Daoy (cell line): ENCODE measurements around the gene KRT77. TPM values are rescaled to one million over a fixed set of nuclear protein-coding genes. Genes with fewer than 3 reads are reported as not detected.
A peak's percentile ranks its signal among the peaks of the same experiment; 100 is the strongest.
"Not testable (repeated sequence)": the region's sequence is repeated elsewhere in the genome, so short reads cannot be mapped to it uniquely, and the experiment has no call there.

ENCODE experiments used
- DNase-seq: peaks from one replicate; pipeline ENCODE4 v3.0.0-alpha.2; 2015; ENCODE audit warnings: low read depth
- total RNA-seq: library from RNA; depleted of rRNA; stranded (reverse); fragments of >200 nt; shearing (Covaris generic); gene quantifications from 2 replicates; pipeline ENCODE4 v1.2.3, GENCODE V29; 2014

KRT77 gene
- total RNA-seq, 1 experiment from 2014 or later: not detected

- no peak for DNase-seq
Observed at GRCh38 chr12:52676163-52676562, 27.2 kb downstream of the KRT77 start.

GRCh38 chr12:52675301-52675701 is 28.0 kb downstream of the KRT77 start:
- DNase-seq: no peak

- no peak for DNase-seq
Observed at GRCh38 chr12:52674433-52674775, 28.9 kb downstream of the KRT77 start.

- DNase-seq: no peak
Observed at GRCh38 chr12:52673713-52674432, 29.5 kb downstream of the KRT77 start.

GRCh38 chr12:52673217-52673616 is 30.1 kb downstream of the KRT77 start:
- DNase-seq: no peak

- DNase-seq: peak; percentile 33
Observed at GRCh38 chr12:52672321-52672933, 30.9 kb downstream of the KRT77 start.

- no peak for DNase-seq
Observed at GRCh38 chr12:52670961-52671360, 32.4 kb downstream of the KRT77 start.

- DNase-seq: no peak
Observed at GRCh38 chr12:52670506-52670905, 32.8 kb downstream of the KRT77 start.

- DNase-seq: not testable (repeated sequence)
Observed at GRCh38 chr12:52669941-52670340, 33.4 kb downstream of the KRT77 start.

- DNase-seq: no peak
Observed at GRCh38 chr12:52669426-52669825, 33.9 kb downstream of the KRT77 start.

- DNase-seq: no peak
Observed at GRCh38 chr12:52667931-52668330, 35.4 kb downstream of the KRT77 start.

GRCh38 chr12:52667509-52667908 is 35.8 kb downstream of the KRT77 start:
- no peak for DNase-seq

- no peak for DNase-seq
Observed at GRCh38 chr12:52666471-52666870, 36.9 kb downstream of the KRT77 start.

- DNase-seq: no peak
Observed at GRCh38 chr12:52663420-52663819, 39.9 kb downstream of the KRT77 start.

GRCh38 chr12:52662918-52663229 is 40.5 kb downstream of the KRT77 start:
- no peak for DNase-seq

- no peak for DNase-seq
Observed at GRCh38 chr12:52662093-52662917, 41.0 kb downstream of the KRT77 start.

GRCh38 chr12:52661668-52662067 is 41.7 kb downstream of the KRT77 start:
- DNase-seq: no peak

- DNase-seq: no peak
Observed at GRCh38 chr12:52660934-52661499, 42.3 kb downstream of the KRT77 start.

- DNase-seq: no peak
Observed at GRCh38 chr12:52659951-52660350, 43.4 kb downstream of the KRT77 start.

- no peak for DNase-seq
Observed at GRCh38 chr12:52659395-52659794, 43.9 kb downstream of the KRT77 start.

- DNase-seq: no peak
Observed at GRCh38 chr12:52658196-52658595, 45.1 kb downstream of the KRT77 start.

- no peak for DNase-seq
Observed at GRCh38 chr12:52657250-52657902, 45.9 kb downstream of the KRT77 start.
